HAP-1 (cell line): ENCODE data around the gene CXCL14.

ENCODE experiments used
- DNase-seq, 2 experiments: peaks; one replicate each; pipeline ENCODE4 v3.0.0-alpha.2; 2016 to 2020; ENCODE audit warnings: low spot score in 2 of 2
- H3K27me3 ChIP-seq: fragments of 250-450 bp; sonication (Bioruptor Pico); 2 replicates; pipeline ENCODE4 v1.5.1; 2020; ENCODE audit warnings: low read depth, mild to moderate bottlenecking, moderate library complexity
- H3K36me3 ChIP-seq: fragments of 250-450 bp; sonication (Bioruptor Pico); replicated peaks from 2 replicates; pipeline ENCODE4 v1.5.1; 2020; ENCODE audit warnings: mild to moderate bottlenecking
- H3K4me1 ChIP-seq: fragments of 250-450 bp; sonication (Bioruptor Pico); 2 replicates; pipeline ENCODE4 v1.5.1; 2020; ENCODE audit warnings: mild to moderate bottlenecking
- H3K4me3 ChIP-seq: fragments of 250-450 bp; sonication (Bioruptor Pico); 2 replicates; pipeline ENCODE4 v1.5.1; 2020; ENCODE audit warnings: mild to moderate bottlenecking, moderate library complexity
- H3K9me3 ChIP-seq: fragments of 250-450 bp; sonication (Bioruptor Pico); 2 replicates; pipeline ENCODE4 v1.5.1; 2020; ENCODE audit warnings: mild to moderate bottlenecking, moderate library complexity
- in situ Hi-C: fragments of 300-500 bp; cut with MboI; formaldehyde crosslinking; loops from 3 replicates; pipeline ENCODE4 v1.14.3; 2020; ENCODE audit warnings: low sequenced_read_pairs, inconsistent platforms, mixed read lengths

The CXCL14 gene

DNA sequence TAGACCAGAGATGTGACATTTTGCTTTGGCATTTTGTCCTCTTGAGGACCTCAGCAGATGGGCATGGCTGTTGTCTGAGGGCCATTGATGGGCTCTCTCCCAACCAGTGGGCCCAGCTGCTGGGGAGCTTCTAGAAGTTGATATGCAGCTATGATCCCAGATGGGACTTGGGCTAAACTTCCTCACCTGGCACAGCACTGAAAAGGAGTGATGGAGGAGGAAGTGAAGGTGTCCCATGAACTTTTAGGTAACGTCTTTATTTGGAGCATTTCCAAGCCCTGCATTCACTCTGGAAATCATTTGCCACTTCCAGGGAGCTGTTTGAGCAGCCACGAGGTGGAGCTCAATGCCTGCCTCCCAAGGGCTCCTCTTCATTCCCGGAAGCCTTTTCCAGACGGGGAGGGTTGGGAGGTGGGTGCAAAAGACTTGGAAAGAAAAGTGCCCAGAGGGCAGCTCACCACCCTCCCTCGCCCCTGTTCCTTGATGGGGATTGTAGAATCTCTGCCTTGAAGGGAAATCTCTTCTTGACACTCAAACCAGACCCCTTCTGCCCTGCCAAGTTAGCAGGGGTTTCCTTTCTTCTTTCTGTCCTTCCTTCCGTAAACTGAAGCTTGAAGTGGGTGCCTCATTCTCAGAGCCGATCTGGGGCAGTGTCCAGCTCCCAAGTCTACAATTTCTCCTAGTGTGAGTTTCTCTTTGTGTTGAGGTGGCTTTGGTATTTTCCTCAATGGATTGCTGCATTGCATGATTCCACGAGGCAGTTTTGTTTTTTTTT, 24.9 kb downstream of the CXCL14 start:
- Histone ChIP-seq H3K4me3 (no peak overlapping the region), H3K36me3 (no peaks in the 10 kb centered on the region), H3K4me1 (no peaks in the 10 kb centered on the region), H3K9me3 (no peaks in the 10 kb centered on the region), H3K27me3 (peaks cover 3% of the 10 kb centered on the region; the same call in 1 of the 2 replicates)
- in situ Hi-C loops, result loop anchor here (5.0 kb wide), 1 partner anchor 87 kb away; no protein-coding TSS in a partner anchor
- DNase-seq, result peak; percentile 54 to 78

- no peaks in the 10 kb centered on the region for H3K36me3 ChIP-seq
- DNase-seq, result peak; percentile 55 to 86
- peaks cover 4% of the 10 kb centered on the region; the same call in 1 of the 2 replicates for H3K27me3 ChIP-seq
- no peaks in the 10 kb centered on the region for H3K9me3 ChIP-seq
- H3K4me3 ChIP-seq, result no peak overlapping the region
- H3K4me1 ChIP-seq, result no peaks in the 10 kb centered on the region
- in situ Hi-C loops, result loop anchor here (5.0 kb wide), 1 partner anchor 85 kb away; no protein-coding TSS in a partner anchor
Measured at GRCh38 chr5:135551593-135552447, 27.0 kb downstream of the CXCL14 start.

DNA sequence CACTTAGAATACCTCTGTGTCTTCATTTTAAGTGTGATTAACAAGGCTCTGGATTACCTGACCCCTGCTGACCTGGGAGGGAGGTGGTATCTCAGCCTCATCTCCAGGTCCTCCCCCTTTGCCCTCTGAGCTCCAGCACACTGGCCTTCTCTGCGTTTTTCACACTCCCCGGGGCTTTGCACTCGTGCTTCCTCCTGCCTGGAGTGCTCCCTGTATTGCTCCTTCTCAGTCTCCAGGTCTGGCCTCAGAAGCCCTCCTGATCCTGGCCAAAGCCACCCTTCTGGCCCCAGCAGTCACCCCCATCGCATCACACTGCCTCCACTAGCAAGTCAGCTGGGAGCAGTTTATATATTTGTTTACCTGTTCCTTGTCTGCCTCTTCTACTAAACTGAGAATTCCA, 29.4 kb downstream of the CXCL14 start:
- Histone ChIP-seq H3K4me1 (no peaks in the 10 kb centered on the region), H3K9me3 (no peaks in the 10 kb centered on the region; the same call in 1 of the 2 replicates), H3K4me3 (no peak overlapping the region), H3K27me3 (peaks cover 4% of the 10 kb centered on the region; the same call in 1 of the 2 replicates), H3K36me3 (no peaks in the 10 kb centered on the region)
- in situ Hi-C loops, result no loop called here
- DNase-seq, result no peak

GRCh38 chr5:135547590-135548254, 31.1 kb downstream of the CXCL14 start:
- Histone ChIP-seq H3K36me3 (no peaks in the 10 kb centered on the region), H3K27me3 (peaks cover 4% of the 10 kb centered on the region; the same call in 1 of the 2 replicates), H3K4me3 (no peak overlapping the region), H3K4me1 (peaks cover 9% of the 10 kb centered on the region), H3K9me3 (peaks cover 3% of the 10 kb centered on the region; the same call in 1 of the 2 replicates)
- DNase-seq, result no peak
- in situ Hi-C loops, result no loop called here

- no peak overlapping the region for H3K4me3 ChIP-seq
- in situ Hi-C loops, result no loop called here
- H3K27me3 ChIP-seq, result peaks cover 4% of the 10 kb centered on the region; the same call in 1 of the 2 replicates
- no peak for DNase-seq
- peaks cover 3% of the 10 kb centered on the region; the same call in 1 of the 2 replicates for H3K9me3 ChIP-seq
- H3K36me3 ChIP-seq, result no peaks in the 10 kb centered on the region
- peaks cover 16% of the 10 kb centered on the region for H3K4me1 ChIP-seq
Measured at GRCh38 chr5:135546912-135547311, 31.9 kb downstream of the CXCL14 start.

GRCh38 chr5:135546101-135546500, 32.7 kb downstream of the CXCL14 start:
- in situ Hi-C loops, result no loop called here
- no peak overlapping the region for H3K4me3 ChIP-seq
- no peaks in the 10 kb centered on the region for H3K36me3 ChIP-seq
- H3K27me3 ChIP-seq, result peaks cover 4% of the 10 kb centered on the region; the same call in 1 of the 2 replicates
- H3K4me1 ChIP-seq, result peaks cover 16% of the 10 kb centered on the region
- H3K9me3 ChIP-seq, result peaks cover 3% of the 10 kb centered on the region; the same call in 1 of the 2 replicates
- no peak for DNase-seq

DNA sequence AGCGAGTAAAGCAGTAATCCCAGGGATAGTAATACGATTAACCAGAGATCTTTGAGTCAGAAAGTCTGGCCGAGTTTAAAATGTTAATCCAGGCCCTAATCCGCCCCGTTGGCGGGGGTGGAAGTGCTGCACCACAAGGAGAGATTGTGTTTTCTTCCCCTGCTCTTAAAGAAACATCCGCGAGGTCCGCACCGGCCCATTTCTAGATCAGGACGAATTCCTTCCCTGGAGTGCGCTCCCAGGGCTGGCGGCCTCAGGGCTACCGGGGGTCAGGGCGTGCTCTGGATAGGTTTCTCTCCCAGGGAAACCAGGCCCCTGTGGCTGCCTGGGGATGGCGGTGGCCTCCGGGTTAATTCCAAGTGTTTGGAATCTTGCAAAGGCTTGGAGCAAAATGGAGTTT, 33.7 kb downstream of the CXCL14 start:
- DNase-seq, result no peak
- Histone ChIP-seq H3K4me3 (no peak overlapping the region), H3K27me3 (peaks cover 4% of the 10 kb centered on the region; the same call in 1 of the 2 replicates), H3K9me3 (peaks cover 3% of the 10 kb centered on the region; the same call in 1 of the 2 replicates), H3K4me1 (peaks cover 16% of the 10 kb centered on the region), H3K36me3 (no peaks in the 10 kb centered on the region)
- in situ Hi-C loops, result no loop called here

- H3K9me3 ChIP-seq, result peaks cover 3% of the 10 kb centered on the region; the same call in 1 of the 2 replicates
- peak in 1 of 2 experiments; percentile 80 for DNase-seq
- H3K4me3 ChIP-seq, result peak overlapping the region; percentile 10
- no peaks in the 10 kb centered on the region for H3K27me3 ChIP-seq
- in situ Hi-C loops, result no loop called here
- no peaks in the 10 kb centered on the region for H3K36me3 ChIP-seq
- H3K4me1 ChIP-seq, result peaks cover 16% of the 10 kb centered on the region
Measured at GRCh38 chr5:135543485-135544304, 35.1 kb downstream of the CXCL14 start.

GRCh38 chr5:135543001-135543484, 35.7 kb downstream of the CXCL14 start:
- peak in 1 of 2 experiments; percentile 95 for DNase-seq
- peak overlapping the region; percentile 10 for H3K4me3 ChIP-seq
- peaks cover 16% of the 10 kb centered on the region for H3K4me1 ChIP-seq
- no peaks in the 10 kb centered on the region for H3K36me3 ChIP-seq
- H3K27me3 ChIP-seq, result no peaks in the 10 kb centered on the region
- peaks cover 3% of the 10 kb centered on the region; the same call in 1 of the 2 replicates for H3K9me3 ChIP-seq
- in situ Hi-C loops, result no loop called here

DNA sequence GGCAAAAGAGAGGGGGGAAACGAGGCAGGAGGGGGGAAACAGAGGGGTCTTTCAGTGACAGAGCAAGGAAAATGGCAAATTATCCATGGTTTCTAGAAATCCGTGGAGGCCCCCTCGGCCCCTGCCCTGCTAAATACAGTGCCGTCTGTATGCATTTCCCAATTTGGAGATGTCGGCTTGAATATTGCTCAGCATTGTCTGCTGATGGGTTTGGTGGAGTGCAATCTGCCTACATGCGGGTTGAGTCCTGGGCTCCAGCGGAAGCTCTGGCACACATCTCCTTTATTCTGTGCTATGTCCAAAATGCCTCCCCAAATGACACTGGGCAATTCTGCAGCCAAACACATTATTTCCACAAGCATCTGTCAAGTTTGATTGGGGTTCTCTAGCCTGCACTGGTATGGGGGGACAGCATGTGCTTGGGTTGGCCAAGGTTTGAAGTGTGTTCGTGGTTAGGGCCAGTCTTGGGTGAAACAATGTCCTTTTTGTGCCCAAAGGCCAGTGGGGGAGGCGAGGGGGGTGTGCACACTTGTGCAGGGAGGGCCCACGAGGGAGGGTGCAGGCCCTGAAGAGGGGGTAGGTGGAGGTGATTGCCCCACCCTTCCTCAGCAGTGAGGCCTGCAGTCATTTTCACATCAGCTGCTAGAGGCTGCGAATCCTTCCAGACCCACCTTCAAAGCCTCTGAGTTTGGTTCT, 36.8 kb downstream of the CXCL14 start:
- no peaks in the 10 kb centered on the region for H3K36me3 ChIP-seq
- H3K27me3 ChIP-seq, result no peaks in the 10 kb centered on the region
- H3K9me3 ChIP-seq, result peaks cover 3% of the 10 kb centered on the region; the same call in 1 of the 2 replicates
- peaks cover 16% of the 10 kb centered on the region for H3K4me1 ChIP-seq
- H3K4me3 ChIP-seq, result no peak overlapping the region
- no peak for DNase-seq
- in situ Hi-C loops, result no loop called here

- DNase-seq, result no peak
- no peaks in the 10 kb centered on the region for H3K36me3 ChIP-seq
- peaks cover 3% of the 10 kb centered on the region; the same call in 1 of the 2 replicates for H3K9me3 ChIP-seq
- in situ Hi-C loops, result no loop called here
- H3K4me3 ChIP-seq, result no peak overlapping the region
- H3K27me3 ChIP-seq, result no peaks in the 10 kb centered on the region
- H3K4me1 ChIP-seq, result peaks cover 16% of the 10 kb centered on the region
Measured at GRCh38 chr5:135539430-135540005, 39.3 kb downstream of the CXCL14 start.

DNA sequence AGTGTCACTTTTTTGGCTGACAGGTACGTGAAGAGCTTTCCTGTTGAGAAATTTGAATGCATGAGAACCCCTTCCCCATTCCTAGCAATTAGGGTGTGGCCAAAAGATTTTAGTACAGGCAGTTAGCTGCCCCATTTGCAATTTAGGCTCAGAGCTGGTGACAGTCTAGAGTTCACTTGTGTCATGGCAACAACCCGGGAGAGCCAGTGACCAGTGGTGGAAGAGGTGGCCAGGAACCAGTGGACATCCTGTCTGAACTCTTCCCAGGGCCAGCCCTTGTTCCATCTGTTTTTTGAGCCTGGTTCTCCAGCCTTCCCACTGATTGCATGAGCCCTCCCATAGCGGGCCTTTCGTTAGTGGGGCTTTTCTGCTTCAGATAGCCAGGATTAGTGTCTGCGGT, 40.5 kb downstream of the CXCL14 start:
- in situ Hi-C loops, result no loop called here
- no peaks in the 10 kb centered on the region for H3K27me3 ChIP-seq
- H3K9me3 ChIP-seq, result no peaks in the 10 kb centered on the region
- H3K4me1 ChIP-seq, result peaks cover 10% of the 10 kb centered on the region
- DNase-seq, result no peak
- no peak overlapping the region for H3K4me3 ChIP-seq
- no peaks in the 10 kb centered on the region for H3K36me3 ChIP-seq
